ENCODE results near the gene HS3ST5.
"Not testable (repeated sequence)": the region's sequence is repeated elsewhere in the genome, so short reads cannot be mapped to it uniquely, and the experiment has no call there.

HS3ST5 gene

DNA sequence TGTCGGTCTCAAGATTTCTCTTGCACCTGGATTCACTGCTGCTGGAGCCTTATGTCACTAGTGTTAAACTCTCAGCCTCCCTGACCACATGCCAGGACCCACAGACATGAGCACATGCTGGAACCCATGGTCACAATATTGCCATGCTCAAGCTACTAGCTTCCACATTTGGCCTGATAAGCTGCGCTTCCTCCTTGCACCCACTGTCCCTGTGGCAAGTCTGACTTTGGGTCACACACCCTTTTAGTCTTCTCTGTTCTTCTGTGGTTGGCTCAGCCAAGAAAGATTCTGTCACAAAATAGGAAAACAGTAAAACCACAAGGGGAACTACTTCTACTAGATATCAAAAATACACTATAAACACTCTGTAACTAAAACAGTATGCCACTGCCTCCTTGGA, 303.0 kb downstream of the HS3ST5 start:
- no peak for DNase-seq

GRCh38 chr6:114033606-114034005, 309.2 kb downstream of the HS3ST5 start:
- DNase-seq: no peak

DNA sequence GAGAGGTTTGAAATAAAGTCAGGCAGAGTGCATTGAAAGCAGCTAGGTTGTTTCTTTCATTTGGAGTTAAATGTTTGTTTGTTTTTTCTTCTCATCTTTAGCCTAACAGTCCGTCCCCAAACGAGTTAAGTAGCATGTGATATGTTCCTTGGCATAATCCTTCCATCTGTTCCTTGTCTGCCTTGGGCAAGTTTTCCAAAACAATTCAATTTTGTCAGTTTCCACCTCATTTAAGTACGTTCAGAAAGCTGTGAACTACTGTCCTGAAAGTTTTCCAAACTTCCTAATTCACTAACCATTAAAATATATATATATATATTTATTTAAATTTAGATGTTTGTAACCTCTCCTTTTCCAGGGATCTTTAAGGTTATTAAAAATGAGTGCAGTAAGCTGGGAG, 310.1 kb downstream of the HS3ST5 start:
- DNase-seq: no peak

DNA sequence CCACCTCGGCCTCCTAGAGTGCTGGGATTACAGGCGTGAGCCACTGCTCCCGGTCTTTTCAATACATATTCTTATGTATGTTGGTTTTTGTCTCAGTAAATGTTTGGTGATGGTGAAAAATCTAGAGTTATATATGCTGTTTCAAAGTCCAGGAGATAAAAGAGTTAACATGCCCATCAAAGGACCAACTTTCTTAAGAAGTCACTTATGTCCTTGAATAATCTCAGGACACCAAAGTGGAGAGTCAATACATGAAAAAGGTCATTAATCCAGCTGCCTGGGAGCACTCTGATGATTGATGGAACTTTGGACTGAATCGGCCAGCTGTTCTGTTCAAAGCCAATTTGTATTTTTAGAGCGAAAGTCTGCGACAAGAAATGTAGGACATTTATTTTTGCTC, 312.1 kb downstream of the HS3ST5 start:
- DNase-seq: no peak

DNA sequence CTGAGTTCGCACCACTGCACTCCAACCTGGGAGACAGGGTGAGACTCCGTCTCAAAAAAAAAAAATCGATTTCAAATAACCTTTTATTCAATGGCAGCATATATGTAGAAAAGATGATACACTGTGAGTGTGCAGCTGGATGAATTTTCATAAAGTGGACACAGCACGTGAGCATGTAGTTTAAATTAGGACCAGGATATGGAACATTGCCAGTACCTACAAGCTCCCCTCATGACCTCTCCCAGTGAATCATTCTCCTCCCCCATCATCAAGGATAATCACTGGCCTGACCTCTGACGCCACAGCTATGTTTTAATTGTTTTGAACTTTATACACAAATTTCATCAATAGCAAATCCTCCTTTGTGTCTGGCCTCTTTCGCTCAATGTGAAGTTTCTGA, 318.1 kb downstream of the HS3ST5 start:
- no peak for DNase-seq

DNA sequence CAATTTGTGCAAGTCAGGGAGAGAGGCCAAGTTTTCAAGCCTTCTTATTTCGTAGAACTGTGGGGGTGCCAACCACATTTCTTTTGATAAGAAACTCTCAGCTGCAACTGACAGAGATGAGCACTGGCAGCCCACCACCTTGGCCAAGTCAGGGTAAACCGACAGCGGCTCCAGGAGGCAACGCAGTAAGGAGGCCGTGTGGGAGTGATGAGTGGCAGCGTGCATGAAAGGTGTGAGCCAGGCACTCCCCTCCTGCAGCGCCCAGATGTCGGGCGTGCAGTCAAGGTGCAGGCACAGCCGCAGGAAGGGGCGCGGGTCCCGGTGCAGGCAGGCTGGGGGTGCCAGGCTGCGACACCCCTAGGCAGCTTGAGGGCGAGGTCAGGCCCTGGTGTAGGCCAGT, 322.6 kb downstream of the HS3ST5 start:
- DNase-seq: no peak

GRCh38 chr6:114017146-114017545, 325.7 kb downstream of the HS3ST5 start:
- peak; percentile 41 to 65 for DNase-seq

DNA sequence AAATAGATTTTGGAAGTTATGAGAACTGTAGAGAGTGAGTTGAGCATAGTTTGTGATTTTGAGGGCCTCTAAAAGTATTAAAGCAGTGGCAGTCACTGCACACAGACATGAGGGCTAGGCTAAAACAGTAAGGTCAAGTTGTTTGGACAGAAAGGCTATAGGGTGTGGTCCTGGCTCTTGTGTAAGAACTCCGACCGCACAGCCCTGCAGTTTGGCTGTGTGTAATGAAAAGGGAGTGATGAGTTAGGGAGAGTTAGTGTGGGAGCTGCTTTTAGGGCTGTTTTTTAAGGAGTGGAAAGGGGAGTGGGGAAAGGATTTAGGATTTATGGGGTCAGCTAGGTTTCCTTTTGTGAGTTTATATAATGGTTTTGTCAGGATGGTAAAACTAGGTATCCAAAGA, 328.7 kb downstream of the HS3ST5 start:
- not testable (repeated sequence) for DNase-seq

DNA sequence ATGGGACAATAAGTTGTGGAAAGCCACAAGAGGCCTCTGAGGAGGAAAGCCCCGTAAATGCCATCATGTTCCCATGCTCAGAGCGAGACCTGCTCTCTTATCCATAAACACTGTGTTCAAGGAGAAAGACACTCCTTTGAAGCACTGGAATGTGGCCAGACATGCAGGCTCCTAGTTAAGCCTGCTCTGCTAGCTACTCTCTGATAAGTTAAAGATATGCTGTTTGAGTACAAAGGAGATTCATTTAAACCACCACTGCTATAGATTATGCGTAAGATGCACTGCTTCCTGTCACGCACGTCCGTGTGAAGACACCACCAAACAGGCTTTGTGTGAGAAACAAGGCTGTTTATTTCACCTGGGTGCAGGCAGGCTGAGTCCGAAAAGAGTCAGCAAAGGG, 331.3 kb downstream of the HS3ST5 start:
- not testable (repeated sequence) for DNase-seq

- DNase-seq: no peak
Observed at GRCh38 chr6:114010540-114010939, 332.3 kb downstream of the HS3ST5 start.

- no peak for DNase-seq
Observed at GRCh38 chr6:114009192-114009591, 333.6 kb downstream of the HS3ST5 start.

DNA sequence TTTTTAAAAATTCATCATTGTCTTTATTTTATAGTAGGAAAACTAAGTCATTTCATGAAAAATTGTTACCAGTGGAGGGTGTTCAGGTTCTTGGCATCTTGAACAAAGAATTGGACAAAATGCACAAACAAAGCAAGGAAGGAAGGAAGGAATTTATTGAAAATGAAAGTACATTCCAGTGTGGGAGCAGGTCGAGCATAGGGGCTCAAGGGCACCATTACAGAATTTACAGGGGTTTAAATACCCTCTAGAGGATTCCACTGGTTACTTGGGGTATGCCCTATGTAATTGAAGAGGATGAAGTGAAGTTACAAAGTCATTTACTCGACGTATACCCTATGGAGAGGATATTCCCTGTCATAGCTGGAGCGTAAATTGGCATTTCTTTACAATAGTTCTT, 334.5 kb downstream of the HS3ST5 start:
- DNase-seq: no peak

DNA sequence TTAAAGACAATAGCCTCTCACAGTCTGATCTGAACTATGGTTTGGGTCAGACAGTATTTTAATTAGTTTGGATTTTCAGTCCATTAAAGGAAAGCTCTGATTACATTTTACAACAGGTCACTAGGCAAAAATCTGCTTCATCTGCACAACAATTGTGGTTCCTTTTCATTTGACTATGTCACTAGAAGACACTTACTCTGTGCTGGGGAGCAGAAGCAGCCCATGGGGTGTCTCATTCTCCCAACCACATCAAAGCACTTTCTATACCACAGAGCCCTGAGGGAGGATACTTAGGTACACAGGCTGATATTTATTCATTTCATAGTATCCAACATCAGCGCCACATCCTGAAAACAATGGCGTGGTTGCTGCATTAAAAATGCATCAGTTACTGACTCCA, 335.3 kb downstream of the HS3ST5 start:
- DNase-seq: no peak

Data from SW 1271 (cell line).